Stomach smooth muscle (tissue), 2 donors: ENCODE measurements around the gene GARRE1.
"Not testable (repeated sequence)": the region's sequence is repeated elsewhere in the genome, so short reads cannot be mapped to it uniquely, and the experiment has no call there.

Experiments used
- H3K27ac ChIP-seq: one replicate; pipeline ENCODE4 v1.7.0; 2013; ENCODE audit warnings: mild to moderate bottlenecking, low read length, inconsistent platforms
- H3K27me3 ChIP-seq, 2 donors: one replicate each; pipeline ENCODE4 v1.7.0; 2013; ENCODE audit warnings: low read length in 2 of 2; ENCODE audit not compliant: insufficient read depth in 2 of 2, control insufficient read depth in 1 of 2
- H3K36me3 ChIP-seq, 2 donors: one replicate each; pipeline ENCODE4 v1.7.0; 2013; ENCODE audit warnings: low read length in 2 of 2; ENCODE audit not compliant: control insufficient read depth in 2 of 2, insufficient read depth in 2 of 2
- H3K4me1 ChIP-seq: one replicate; pipeline ENCODE4 v1.7.0; 2013; ENCODE audit warnings: low read length; ENCODE audit not compliant: control insufficient read depth, insufficient read depth
- H3K4me3 ChIP-seq, 2 donors: one replicate each; pipeline ENCODE4 v1.7.0; 2013; ENCODE audit warnings: low read length in 2 of 2
- H3K9ac ChIP-seq, 2 donors: one replicate each; pipeline ENCODE4 v1.7.0; 2013; ENCODE audit warnings: low read length in 2 of 2, mild to moderate bottlenecking in 1 of 2
- H3K9me3 ChIP-seq, 2 donors: one replicate each; pipeline ENCODE4 v1.7.0; 2013; ENCODE audit warnings: low read length in 2 of 2; ENCODE audit not compliant: control insufficient read depth in 2 of 2
- donor health status: healthy.
- donor health status: Pancreatic carcinoma.

GARRE1 gene

DNA sequence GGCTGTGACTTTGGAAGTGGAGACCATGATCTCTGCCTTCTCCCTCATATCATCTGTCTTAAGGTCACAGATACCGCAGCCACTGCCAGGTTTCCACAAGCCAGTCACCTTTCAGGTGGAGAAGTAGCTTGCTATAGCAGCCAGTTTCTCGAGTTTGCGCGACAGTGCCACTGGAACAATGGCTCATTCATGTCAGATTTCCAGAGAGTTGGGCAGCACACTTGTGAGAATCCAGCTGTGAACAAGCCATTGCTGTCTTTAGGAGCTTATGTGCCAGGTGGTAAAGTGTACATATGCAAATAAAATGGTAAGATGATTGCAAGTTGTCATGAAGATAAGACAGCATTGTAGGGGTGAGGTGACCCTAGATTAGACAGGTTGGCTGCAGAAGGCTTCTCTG is 22.3 kb downstream of the GARRE1 start:
- Histone ChIP-seq H3K27ac (no peak overlapping the region), H3K36me3 (peaks cover 2 to 4% of the 10 kb centered on the region in 2 donors), H3K4me3 (no peak overlapping the region), H3K9ac (no peak overlapping the region), H3K27me3 (no peaks in the 10 kb centered on the region), H3K4me1 (no peaks in the 10 kb centered on the region), H3K9me3 (no peaks in the 10 kb centered on the region)

DNA sequence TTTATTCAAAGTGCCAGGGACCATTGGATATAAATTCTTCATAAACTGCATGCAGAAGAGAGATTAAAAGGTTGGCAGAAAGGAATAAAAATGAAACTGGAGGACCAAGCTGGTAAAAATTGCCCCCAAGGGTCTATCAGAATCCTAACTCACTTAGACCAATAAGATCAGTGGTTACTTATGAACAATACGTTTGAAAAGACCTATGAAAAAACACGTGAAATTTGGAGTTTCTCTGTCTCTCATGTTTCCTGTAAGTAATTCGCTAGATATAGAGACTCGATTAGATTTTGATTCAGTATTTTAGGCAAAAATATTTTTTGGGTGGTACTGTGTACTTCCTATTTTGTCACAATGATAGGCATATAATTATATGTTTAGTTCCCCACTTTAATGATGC is 22.9 kb downstream of the GARRE1 start:
- Histone ChIP-seq H3K27ac (no peak overlapping the region), H3K27me3 (no peaks in the 10 kb centered on the region), H3K9me3 (no peaks in the 10 kb centered on the region), H3K4me1 (no peaks in the 10 kb centered on the region), H3K36me3 (peaks cover 2 to 4% of the 10 kb centered on the region in 2 donors), H3K9ac (no peak overlapping the region), H3K4me3 (no peak overlapping the region)

DNA sequence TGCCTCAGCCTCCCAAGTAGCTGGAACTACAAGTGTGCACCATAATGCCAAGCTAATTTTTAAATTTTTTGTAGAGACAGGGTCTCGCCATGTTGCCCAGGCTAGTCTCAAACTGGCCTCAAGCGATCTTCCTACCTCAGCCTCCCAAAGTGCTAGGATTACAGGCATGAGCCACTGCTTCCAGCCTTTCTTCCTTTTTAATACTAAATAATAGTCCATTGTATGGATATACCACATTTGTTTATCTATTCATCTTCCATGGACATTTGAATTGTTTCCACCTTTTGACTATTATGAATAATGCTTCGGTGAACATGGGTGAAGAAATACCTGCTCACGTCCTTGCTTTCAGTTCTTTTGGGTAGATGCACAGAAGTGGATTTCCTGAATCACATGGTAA is 24.4 kb downstream of the GARRE1 start:
- Histone ChIP-seq H3K4me3 (no peak overlapping the region), H3K9ac (no peak overlapping the region), H3K4me1 (no peaks in the 10 kb centered on the region), H3K27me3 (no peaks in the 10 kb centered on the region), H3K9me3 (no peaks in the 10 kb centered on the region), H3K36me3 (peaks cover 0 to 4% of the 10 kb centered on the region in 2 donors), H3K27ac (no peak overlapping the region)

DNA sequence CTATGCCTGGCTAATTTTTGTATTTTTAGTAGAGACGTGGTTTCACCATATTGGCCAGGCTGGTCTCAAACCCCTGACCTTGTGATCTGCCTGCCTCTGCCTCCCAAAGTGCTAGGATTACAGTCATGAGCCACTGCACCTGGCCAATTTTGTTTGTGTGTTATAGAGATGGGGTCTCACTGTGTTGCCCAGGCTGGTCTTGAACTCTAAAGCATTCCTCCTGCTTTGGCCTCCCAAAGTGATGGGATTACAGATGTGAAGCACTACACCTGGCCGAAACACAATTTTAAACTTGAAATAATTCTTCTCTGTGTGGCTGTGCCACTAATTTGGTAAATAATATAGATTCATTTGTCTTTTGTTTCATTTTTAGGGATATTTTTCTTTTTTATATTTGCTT is 27.1 kb downstream of the GARRE1 start:
- H3K4me1 ChIP-seq, H3K36me3 ChIP-seq, H3K9me3 ChIP-seq, H3K4me3 ChIP-seq, H3K9ac ChIP-seq, H3K27ac ChIP-seq, H3K27me3 ChIP-seq: not testable (repeated sequence)

DNA sequence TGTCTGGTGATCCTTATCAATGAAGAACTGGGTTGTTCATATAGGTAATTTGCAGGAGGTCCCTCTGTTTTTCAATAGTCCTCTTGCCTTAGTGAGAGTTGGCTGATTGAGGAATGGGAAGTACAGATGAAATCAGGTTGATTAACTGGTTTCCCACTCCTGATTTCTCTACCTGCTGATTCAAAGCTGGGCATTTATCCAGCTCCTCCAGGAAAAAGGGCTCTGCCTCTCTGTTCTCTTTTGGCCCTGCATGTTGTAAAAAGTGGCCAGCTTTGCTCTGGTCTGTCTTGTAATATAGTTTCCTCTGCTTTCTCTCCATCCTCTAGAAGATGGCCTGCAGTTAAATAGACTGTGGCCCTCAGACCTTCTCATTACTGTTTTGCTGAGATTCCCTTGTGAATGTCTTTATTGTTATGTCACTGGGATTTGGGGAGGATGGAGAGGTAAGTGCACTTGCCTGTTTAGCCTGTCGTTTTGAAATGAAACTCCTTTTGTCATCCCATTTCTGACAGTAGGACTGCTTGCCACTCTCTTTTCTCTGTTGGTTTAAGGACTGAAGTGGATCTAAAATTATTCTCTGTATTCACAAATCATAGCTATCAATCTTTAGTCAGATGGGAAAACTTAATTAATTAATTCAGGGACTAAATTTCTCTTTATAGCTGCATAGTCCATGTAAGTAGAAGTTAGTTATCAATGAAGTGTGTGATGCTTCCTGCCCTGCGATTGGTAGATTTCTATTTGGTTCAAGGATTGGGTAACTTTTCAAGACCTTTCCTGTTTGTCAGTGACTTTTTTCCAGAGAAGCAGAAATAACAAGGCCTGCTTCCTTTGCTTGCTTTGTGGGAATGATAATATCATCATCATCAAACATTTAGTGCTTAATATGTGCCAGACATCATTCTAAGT is 28.5 kb downstream of the GARRE1 start:
- Histone ChIP-seq H3K4me1 (no peaks in the 10 kb centered on the region), H3K27ac (no peak overlapping the region), H3K4me3 (no peak overlapping the region), H3K9ac (no peak overlapping the region), H3K36me3 (peaks cover 2 to 4% of the 10 kb centered on the region in 2 donors), H3K27me3 (no peaks in the 10 kb centered on the region), H3K9me3 (no peaks in the 10 kb centered on the region)

DNA sequence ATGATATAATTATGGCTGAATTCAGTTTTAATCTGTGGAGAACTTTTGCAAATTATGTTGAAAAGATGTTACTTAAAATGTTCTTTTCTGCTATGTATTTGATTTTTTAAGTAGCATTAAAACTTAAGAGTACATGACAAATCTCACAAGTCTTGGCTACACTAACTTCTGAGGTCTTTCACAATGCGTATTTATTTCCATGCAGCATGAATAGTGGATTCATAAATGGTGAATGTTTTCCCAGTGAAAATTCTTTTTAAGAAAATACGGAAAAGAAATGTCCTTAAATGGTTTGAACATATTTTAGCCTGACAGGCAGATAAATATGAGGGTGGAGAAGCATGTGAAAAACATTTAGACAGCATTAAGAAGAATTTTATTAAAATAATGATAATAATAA is 30.2 kb downstream of the GARRE1 start:
- no peaks in the 10 kb centered on the region for H3K4me1 ChIP-seq
- H3K4me3 ChIP-seq = no peak overlapping the region
- H3K36me3 ChIP-seq = peaks cover 0 to 4% of the 10 kb centered on the region in 2 donors
- no peak overlapping the region for H3K9ac ChIP-seq
- no peaks in the 10 kb centered on the region for H3K9me3 ChIP-seq
- H3K27ac ChIP-seq = no peak overlapping the region
- no peaks in the 10 kb centered on the region for H3K27me3 ChIP-seq

DNA sequence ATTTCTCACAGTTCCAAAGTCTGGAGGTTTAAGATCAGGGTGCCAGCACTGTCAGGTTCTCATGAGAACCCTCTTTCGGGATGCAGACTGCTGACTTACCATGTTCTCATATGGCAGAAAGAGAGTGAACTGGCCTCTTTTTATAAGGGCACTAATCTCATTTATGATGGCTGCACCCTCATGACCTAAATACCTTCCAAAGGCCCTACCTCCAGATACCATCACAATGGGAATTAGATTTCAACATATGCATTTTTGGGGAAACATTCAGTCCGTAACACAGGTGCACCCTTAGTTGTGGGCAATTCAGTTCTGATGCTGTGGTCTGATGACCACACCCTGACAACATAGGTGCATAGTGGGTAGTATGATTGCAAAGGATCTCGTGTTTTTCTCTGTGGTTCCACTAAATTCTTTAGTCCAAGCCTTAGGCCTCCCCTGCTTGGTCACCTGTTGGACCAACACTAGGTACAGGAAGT is 33.3 kb downstream of the GARRE1 start:
- Histone ChIP-seq H3K36me3 (peaks cover 0 to 4% of the 10 kb centered on the region in 2 donors), H3K27ac (no peak overlapping the region), H3K27me3 (no peaks in the 10 kb centered on the region), H3K9ac (no peak overlapping the region), H3K4me3 (no peak overlapping the region), H3K9me3 (no peaks in the 10 kb centered on the region), H3K4me1 (no peaks in the 10 kb centered on the region)

DNA sequence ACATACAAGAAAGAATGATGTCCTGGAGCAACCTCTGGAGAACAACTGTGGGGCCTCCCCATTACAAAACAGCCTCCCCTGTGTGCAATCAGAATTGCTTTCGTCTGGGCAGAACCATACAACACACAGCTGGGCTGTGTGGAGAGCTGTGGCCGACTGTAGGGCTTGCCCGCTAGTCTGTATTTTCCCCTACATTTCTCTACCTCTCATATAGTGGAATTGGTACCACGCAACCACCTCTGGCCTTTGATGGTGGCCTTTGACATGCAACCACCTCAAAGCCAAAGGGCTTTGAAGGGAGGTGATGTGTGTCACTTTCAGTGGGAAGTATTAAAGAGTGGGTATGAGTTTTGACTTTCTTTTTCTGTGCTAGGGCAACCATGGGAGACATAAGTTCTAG is 34.0 kb downstream of the GARRE1 start:
- H3K36me3 ChIP-seq = peaks cover 0 to 4% of the 10 kb centered on the region in 2 donors
- H3K4me1 ChIP-seq = no peaks in the 10 kb centered on the region
- H3K9me3 ChIP-seq = no peaks in the 10 kb centered on the region
- no peaks in the 10 kb centered on the region for H3K27me3 ChIP-seq
- H3K9ac ChIP-seq = no peak overlapping the region
- no peak overlapping the region for H3K4me3 ChIP-seq
- no peak overlapping the region for H3K27ac ChIP-seq

DNA sequence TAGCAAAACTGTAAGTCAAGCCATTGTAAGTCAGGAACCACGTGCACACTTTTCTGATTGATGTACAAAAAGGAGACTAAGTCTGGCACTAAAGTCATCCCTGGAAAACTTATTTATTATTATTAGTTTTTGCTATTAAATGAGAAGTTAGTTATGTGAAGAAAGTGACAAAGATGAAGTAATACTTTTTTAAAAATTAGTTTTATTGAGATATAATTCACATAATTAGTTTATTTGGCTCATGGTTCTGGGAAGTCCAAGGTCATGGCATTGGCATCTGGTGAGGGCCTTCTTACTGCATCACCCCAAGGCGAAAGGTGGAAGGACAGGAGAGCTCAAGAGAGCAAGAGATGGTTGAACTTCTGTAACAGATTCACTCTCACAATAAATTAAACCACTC is 36.9 kb downstream of the GARRE1 start:
- Histone ChIP-seq H3K4me1 (no peaks in the 10 kb centered on the region), H3K4me3 (no peak overlapping the region), H3K36me3 (peaks cover 0 to 4% of the 10 kb centered on the region in 2 donors), H3K27me3 (no peaks in the 10 kb centered on the region), H3K9me3 (no peaks in the 10 kb centered on the region), H3K27ac (no peak overlapping the region), H3K9ac (no peak overlapping the region)

DNA sequence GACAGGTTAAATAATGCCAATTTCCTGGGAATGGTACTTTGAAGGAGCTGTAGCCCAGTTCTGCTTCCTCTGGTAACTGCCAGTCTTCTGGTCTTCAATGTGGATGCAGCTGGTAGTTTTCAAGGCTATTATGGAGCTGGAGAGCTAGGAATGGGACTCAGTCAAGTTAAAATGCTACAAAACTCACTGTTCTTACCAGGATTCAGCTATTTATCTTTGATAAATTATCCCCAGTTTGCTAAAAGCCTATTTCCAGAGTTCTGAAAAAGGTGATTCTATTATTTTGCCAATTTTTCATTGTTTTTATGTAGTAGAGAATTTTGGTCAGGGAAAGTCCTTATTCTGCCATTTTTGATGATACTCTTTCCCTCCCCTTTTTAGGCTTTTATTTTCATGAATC is 40.7 kb downstream of the GARRE1 start:
- Histone ChIP-seq H3K9me3 (no peaks in the 10 kb centered on the region), H3K36me3 (peaks cover 4 to 10% of the 10 kb centered on the region in 2 donors), H3K4me1 (no peaks in the 10 kb centered on the region), H3K4me3 (no peak overlapping the region), H3K9ac (no peak overlapping the region), H3K27ac (no peak overlapping the region), H3K27me3 (no peaks in the 10 kb centered on the region)

DNA sequence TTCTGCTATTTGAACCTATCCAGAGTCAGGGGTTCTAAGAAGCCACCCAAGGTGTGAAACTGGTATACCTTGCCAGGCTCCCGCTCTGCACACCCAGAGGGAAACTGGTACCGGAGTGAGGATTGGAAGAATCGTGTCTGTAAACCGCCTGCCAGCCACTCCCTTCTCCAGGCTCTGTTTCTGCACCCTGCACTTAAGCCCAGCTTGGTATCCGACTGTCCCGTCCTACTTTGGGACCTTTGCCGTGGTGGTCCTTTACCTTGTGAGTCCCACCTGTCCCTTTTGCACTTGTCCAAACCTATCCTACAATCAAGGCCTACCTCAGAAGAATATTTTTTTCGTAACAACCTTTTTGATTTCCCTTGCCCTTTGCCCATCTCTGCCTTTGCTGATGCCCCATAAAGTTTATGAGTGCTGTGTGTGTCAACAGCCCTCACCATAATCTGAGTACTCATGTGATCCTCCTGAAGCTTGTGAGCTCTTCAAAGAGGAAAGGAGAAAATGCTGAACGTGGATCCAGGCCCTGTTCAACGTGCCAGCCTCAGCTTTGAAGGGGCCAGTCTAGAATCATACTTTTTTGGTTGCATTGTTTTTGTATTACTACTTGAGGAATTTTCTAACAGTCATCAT is 44.7 kb downstream of the GARRE1 start:
- Histone ChIP-seq H3K36me3 (peaks cover 11 to 16% of the 10 kb centered on the region in 2 donors), H3K4me3 (no peak overlapping the region), H3K4me1 (no peaks in the 10 kb centered on the region), H3K27me3 (no peaks in the 10 kb centered on the region), H3K9me3 (no peaks in the 10 kb centered on the region), H3K27ac (no peak overlapping the region), H3K9ac (no peak overlapping the region)
